Activated naive CD4-positive, alpha-beta T cell treated with anti-CD3 and anti-CD28 coated beads, Interleukin-2, amount 10 ng/mL, durations not matched to agents 7 days and 5 days (primary cell): ENCODE measurements around the gene CT45A9.
A peak's percentile ranks its signal among the peaks of the same experiment; 100 is the strongest.
"Not testable (repeated sequence)": the region's sequence is repeated elsewhere in the genome, so short reads cannot be mapped to it uniquely, and the experiment has no call there.

Source experiments
- CTCF ChIA-PET: fragments of 350-600 bp; sonication (Branson Sonifier 250); formaldehyde crosslinking; loops from one replicate; lab custom pipeline; 2021; ENCODE audit warnings: antibody characterized with exemption; lab: Charles Lee
- DNase-seq: peaks from one replicate; pipeline ENCODE4 v3.0.0-alpha.2; 2020
- H3K27ac Mint-ChIP-seq: one replicate; pipeline ENCODE4 v1.8.0; 2021; ENCODE audit warnings: mild to moderate bottlenecking, moderate library complexity, mixed read lengths
- H3K27me3 Mint-ChIP-seq: one replicate; pipeline ENCODE4 v1.8.0; 2021; ENCODE audit warnings: mild to moderate bottlenecking, mixed read lengths
- H3K36me3 Mint-ChIP-seq: one replicate; pipeline ENCODE4 v1.8.0; 2021; ENCODE audit warnings: mixed read lengths
- H3K4me1 Mint-ChIP-seq: one replicate; pipeline ENCODE4 v1.8.0; 2021; ENCODE audit warnings: mixed read lengths
- H3K4me3 Mint-ChIP-seq: one replicate; pipeline ENCODE4 v1.8.0; 2021; ENCODE audit warnings: mild to moderate bottlenecking, moderate library complexity, mixed read lengths
- H3K9me3 Mint-ChIP-seq: one replicate; pipeline ENCODE4 v1.8.0; 2021; ENCODE audit warnings: mixed read lengths

CT45A9 gene, protein sequence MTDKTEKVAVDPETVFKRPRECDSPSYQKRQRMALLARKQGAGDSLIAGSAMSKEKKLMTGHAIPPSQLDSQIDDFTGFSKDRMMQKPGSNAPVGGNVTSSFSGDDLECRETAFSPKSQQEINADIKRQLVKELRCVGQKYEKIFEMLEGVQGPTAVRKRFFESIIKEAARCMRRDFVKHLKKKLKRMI

DNA sequence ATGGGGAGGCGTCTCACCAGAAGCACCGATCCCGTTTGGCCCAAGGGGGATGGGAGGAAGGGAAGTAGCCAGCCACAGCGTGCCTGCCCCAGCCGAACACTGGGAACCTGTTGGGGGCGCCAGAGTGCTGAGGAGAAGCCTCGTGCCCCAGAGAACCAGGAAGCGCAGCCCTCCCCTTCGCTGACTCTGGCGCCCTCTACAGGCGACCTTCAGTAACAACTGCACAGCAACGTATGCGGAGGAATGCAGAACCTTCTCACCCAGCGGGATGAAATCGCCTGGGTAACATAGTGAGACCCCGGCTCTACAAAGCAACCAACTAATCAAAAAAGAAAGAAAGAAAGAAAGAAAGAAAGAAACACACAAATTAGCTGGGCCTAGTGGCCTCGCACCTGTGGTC lies at the start of gene CT45A9:
Gene CT45A9 (minus strand): TSS at position 101 of the 400 bp plus-strand sequence. CDS start 3,751 bp downstream, outside the sequence.
- DNase-seq, H3K27ac Mint-ChIP-seq, H3K36me3 Mint-ChIP-seq, H3K27me3 Mint-ChIP-seq, CTCF ChIA-PET, H3K9me3 Mint-ChIP-seq, H3K4me1 Mint-ChIP-seq, H3K4me3 Mint-ChIP-seq: not testable (repeated sequence)

DNA sequence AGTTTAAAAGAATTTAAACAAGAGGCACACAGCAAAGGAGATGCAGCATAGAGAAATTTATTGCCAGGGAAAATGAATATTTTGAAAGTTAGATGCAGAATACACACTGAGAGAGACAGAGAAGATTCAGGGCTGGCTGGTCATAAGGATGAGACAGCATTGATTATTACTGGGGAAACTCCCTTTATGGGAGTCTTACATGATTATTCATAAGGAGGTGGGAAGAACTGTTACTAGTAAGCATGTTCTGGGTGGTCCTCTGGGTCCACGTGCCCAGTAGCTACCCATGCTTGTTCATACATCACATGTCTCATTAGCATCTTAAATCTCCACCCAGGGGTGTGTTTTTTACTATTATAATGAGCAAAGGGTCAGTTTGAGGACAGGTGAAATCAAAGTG lies 48.9 kb upstream of the CT45A9 start:
- DNase-seq, H3K4me3 Mint-ChIP-seq, H3K9me3 Mint-ChIP-seq, H3K4me1 Mint-ChIP-seq, H3K27me3 Mint-ChIP-seq, H3K36me3 Mint-ChIP-seq, H3K27ac Mint-ChIP-seq: not testable (repeated sequence)
- CTCF ChIA-PET = interaction anchor here (1.1 kb wide), 1 partner anchor 11 kb away, joined by 4 read pairs; no protein-coding TSS in a partner anchor

DNA sequence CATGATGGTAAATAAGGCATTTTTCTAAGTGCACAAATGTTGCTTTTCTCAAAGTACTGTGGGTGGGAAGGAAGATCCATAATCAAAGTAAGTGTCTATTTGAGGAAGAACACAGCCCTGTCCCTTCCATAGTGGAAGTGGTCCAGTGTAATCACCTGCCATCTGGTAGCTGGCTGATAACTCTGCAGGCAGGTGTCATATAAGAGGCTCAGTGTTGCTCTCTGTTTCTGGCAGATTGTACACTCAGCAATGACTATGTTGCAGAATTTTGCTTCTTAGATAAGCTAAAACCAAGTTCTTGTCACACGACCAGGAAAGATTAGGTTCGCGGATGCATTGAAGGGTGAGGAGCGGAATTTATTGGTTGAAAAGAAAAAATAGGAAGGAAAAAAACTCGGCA lies 42.8 kb upstream of the CT45A9 start:
- no peak for DNase-seq

DNA sequence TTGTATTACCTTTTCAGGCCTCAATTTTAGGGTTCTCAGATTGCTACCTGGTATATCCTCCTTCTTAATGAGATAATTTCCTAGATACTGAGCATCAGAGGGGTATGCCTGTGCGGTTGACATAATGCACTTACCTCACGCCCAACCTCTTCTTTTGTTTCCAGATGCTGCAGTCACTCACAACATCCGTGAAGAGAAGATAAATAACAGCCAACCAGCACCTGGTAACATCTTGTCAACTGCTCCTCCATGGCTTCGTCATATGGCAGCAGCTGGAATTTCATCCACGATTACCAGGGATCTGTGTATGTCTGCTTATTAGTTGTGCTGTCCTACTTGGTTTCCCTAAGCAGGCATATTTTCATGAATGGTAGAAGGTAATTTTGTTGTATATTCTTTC lies 38.6 kb upstream of the CT45A9 start:
- CTCF ChIA-PET = no interaction called here
- H3K27me3 Mint-ChIP-seq = no peaks in the 10 kb centered on the region

More for the DNA sequence above, 42.8 kb upstream of the CT45A9 start:
- H3K4me3 Mint-ChIP-seq = no peak overlapping the region
- no peak overlapping the region for H3K27ac Mint-ChIP-seq
- H3K9me3 Mint-ChIP-seq = no peaks in the 10 kb centered on the region
- no peaks in the 10 kb centered on the region for H3K27me3 Mint-ChIP-seq
- H3K4me1 Mint-ChIP-seq = no peaks in the 10 kb centered on the region
- CTCF ChIA-PET = no interaction called here
- no peaks in the 10 kb centered on the region for H3K36me3 Mint-ChIP-seq

DNA sequence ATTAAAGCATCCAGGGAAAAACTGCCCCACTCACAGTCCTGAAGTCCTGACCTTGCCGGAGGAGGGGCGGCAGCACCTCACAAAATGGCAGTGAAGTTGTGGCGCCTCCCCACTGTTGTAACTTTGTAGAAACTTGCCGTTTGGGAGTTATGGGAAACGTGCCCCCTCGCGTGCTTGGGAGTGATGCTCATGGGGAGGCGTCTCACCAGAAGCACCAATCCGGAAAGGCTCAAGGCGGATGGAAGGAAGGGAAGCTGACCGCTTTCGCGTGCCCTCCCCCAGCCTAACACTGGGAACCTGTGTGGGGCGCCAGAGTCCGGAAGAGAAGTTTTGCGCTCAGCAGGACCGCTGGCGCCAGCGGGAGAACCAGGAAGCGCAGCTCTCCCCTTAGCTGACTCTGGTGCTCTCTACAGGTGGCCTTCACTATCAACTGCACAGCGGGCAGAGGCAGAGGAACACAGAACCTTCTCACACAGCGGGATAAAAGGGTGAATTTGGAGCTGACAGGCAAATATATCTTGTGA lies 21.7 kb upstream of the CT45A9 start, which contains the start of the genes CT45A10 and SAGE1:
Gene CT45A10 (minus strand): TSS at position 151 of the 524 bp plus-strand sequence. CDS start 8,100 bp downstream, outside the sequence.
Gene SAGE1 (plus strand): TSS at position 423 of the 524 bp plus-strand sequence. CDS start 2,527 bp downstream, outside the sequence.
- CTCF ChIA-PET = no interaction called here
- Mint-ChIP-seq H3K9me3 (no peaks in the 10 kb centered on the region), H3K27ac (no peak within 1 kb of the TSS), H3K36me3 (no peaks in the 10 kb centered on the region), H3K4me1 (no peaks in the 10 kb centered on the region), H3K27me3 (no peaks in the 10 kb centered on the region), H3K4me3 (no peak within 1 kb of the TSS)
- no peak for DNase-seq

More for the DNA sequence above, 38.6 kb upstream of the CT45A9 start:
- Mint-ChIP-seq H3K36me3 (no peaks in the 10 kb centered on the region), H3K4me1 (no peaks in the 10 kb centered on the region), H3K27ac (no peak overlapping the region), H3K9me3 (no peaks in the 10 kb centered on the region), H3K4me3 (no peak overlapping the region)
- no peak for DNase-seq

DNA sequence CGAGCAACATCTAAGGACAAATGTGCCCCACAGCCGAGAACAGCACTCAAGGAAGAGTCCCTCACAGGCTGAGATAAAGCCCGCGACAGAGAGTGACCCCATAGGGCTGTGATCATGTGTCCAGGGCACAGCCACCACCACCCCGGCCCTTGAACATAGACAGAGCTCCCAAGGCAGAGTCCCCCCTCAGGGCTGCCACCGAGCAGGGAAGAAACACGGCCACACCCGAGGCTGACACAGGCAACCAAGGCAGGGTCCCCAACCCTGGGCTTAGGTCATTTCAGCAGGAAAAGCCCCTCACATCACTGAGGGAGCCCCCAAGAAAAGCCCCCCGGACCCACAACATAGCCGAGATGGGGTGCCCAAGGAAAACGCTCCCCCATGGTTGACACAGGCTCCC lies 21.2 kb upstream of the CT45A9 start:
- Mint-ChIP-seq H3K36me3 (no peaks in the 10 kb centered on the region), H3K4me1 (no peaks in the 10 kb centered on the region), H3K9me3 (no peaks in the 10 kb centered on the region), H3K4me3 (no peak overlapping the region), H3K27me3 (no peaks in the 10 kb centered on the region), H3K27ac (no peak overlapping the region)
- no peak for DNase-seq
- CTCF ChIA-PET = no interaction called here

DNA sequence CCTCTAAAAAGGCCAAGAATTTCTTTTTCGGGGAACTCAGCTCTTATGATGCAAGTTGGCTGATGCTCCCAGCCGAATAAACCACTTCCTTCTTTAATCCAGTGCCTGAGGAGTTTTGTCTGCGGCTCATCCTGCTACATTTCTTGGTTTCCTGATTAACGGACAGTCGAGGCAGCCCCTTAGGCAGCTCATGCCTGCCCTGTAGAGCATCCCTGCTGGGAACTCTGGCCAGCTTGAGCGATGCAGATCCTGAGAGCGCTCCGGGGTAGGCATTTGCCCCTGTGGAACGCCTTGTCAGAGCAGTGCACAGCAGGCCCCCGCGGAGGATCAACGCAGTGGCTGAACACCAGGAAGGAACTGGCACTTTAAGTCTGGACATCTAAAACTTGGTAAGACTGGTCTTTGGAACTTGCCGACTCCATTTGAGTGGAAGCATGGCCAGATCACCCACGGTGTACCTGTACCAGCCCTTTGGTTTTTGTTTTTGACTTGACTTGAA lies 18.5 kb upstream of the CT45A9 start:
- H3K9me3 Mint-ChIP-seq = no peaks in the 10 kb centered on the region
- CTCF ChIA-PET = no interaction called here
- DNase-seq = no peak
- no peaks in the 10 kb centered on the region for H3K4me1 Mint-ChIP-seq
- H3K4me3 Mint-ChIP-seq = no peak overlapping the region
- H3K27me3 Mint-ChIP-seq = no peaks in the 10 kb centered on the region
- H3K36me3 Mint-ChIP-seq = no peaks in the 10 kb centered on the region
- H3K27ac Mint-ChIP-seq = no peak overlapping the region

DNA sequence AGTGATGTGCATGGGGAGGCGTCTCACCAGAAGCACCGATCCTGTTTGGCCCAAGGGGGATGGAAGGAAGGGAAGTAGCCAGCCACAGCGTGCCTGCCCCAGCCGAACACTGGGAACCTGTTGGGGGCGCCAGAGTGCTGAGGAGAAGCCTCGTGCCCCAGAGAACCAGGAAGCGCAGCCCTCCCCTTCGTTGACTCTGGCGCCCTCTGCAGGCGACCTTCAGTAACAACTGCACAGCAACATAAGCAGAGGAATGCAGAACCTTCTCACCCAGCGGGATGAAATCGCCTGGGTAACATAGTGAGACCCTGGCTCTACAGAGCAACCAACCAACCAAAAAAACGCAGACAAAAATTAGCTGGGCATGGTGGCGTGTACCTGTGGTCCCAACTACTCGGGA lies 17.4 kb upstream of the CT45A9 start:
- H3K4me1 Mint-ChIP-seq = not testable (repeated sequence)

DNA sequence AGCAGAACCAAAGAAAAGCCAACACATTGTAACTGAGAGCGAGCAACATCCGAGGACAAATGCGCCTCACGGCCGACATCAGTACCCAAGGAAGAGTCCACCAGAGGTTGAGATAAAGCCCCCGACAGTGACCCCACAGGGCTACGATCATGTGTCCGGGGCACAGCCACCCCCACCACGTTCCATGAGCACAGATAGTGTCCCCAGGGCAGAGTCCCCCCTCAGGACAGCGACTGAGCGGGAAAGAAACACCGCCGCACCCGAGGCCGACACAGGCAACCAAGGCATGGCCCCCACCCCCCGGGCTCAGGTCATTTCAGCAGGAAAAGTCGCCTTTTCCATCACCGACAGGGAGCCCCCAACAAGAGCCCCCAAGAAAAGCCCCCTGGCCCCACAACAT lies 16.6 kb upstream of the CT45A9 start:
- CTCF ChIA-PET, H3K27me3 Mint-ChIP-seq, H3K36me3 Mint-ChIP-seq, H3K4me3 Mint-ChIP-seq, H3K4me1 Mint-ChIP-seq, H3K27ac Mint-ChIP-seq, DNase-seq, H3K9me3 Mint-ChIP-seq: not testable (repeated sequence)

More for the DNA sequence above, 17.4 kb upstream of the CT45A9 start:
- H3K27ac Mint-ChIP-seq, CTCF ChIA-PET, H3K4me3 Mint-ChIP-seq, H3K27me3 Mint-ChIP-seq, H3K36me3 Mint-ChIP-seq, H3K9me3 Mint-ChIP-seq: not testable (repeated sequence)
- peak; percentile 44 for DNase-seq

DNA sequence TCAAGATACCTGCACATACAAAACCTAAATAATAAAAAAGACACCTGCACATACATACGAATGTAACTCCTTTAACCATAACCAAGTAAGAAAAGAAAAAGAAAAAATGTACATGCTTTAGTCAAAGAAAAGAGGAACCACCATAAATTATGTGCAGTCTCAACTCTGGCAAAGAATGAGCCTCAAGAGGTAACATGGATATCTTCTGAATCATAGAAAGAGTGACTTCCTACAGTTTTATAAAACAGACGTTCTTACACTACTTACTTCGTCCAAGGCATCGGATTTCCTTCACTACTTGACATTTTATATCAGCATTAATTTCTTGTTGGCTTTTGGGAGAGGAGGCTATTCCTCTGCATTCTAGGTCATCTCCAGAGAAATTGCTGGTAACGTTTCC lies 11.1 kb upstream of the CT45A9 start:
- H3K27ac Mint-ChIP-seq, CTCF ChIA-PET, DNase-seq: not testable (repeated sequence)

DNA sequence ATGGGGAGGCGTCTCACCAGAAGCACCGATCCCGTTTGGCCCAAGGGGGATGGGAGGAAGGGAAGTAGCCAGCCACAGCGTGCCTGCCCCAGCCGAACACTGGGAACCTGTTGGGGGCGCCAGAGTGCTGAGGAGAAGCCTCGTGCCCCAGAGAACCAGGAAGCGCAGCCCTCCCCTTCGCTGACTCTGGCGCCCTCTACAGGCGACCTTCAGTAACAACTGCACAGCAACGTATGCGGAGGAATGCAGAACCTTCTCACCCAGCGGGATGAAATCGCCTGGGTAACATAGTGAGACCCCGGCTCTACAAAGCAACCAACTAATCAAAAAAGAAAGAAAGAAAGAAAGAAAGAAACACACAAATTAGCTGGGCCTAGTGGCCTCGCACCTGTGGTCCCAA lies 17.2 kb downstream of the CT45A9 start, which contains the start of gene CT45A8:
Gene CT45A8 (minus strand): TSS at position 101 of the 400 bp plus-strand sequence. CDS start 3,755 bp downstream, outside the sequence.
- H3K27me3 Mint-ChIP-seq, H3K4me1 Mint-ChIP-seq, H3K9me3 Mint-ChIP-seq, H3K36me3 Mint-ChIP-seq, DNase-seq, CTCF ChIA-PET, H3K4me3 Mint-ChIP-seq, H3K27ac Mint-ChIP-seq: not testable (repeated sequence)

More for the DNA sequence above, 11.1 kb upstream of the CT45A9 start:
- H3K4me3 Mint-ChIP-seq, H3K36me3 Mint-ChIP-seq, H3K9me3 Mint-ChIP-seq, H3K4me1 Mint-ChIP-seq, H3K27me3 Mint-ChIP-seq: not testable (repeated sequence)

DNA sequence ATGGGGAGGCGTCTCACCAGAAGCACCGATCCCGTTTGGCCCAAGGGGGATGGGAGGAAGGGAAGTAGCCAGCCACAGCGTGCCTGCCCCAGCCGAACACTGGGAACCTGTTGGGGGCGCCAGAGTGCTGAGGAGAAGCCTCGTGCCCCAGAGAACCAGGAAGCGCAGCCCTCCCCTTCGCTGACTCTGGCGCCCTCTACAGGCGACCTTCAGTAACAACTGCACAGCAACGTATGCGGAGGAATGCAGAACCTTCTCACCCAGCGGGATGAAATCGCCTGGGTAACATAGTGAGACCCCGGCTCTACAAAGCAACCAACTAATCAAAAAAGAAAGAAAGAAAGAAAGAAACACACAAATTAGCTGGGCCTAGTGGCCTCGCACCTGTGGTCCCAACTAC lies 34.4 kb downstream of the CT45A9 start, which contains the start of gene CT45A7:
Gene CT45A7 (minus strand): TSS at position 101 of the 400 bp plus-strand sequence. CDS start 3,747 bp downstream, outside the sequence.
- H3K27me3 Mint-ChIP-seq, DNase-seq, CTCF ChIA-PET, H3K4me3 Mint-ChIP-seq, H3K27ac Mint-ChIP-seq, H3K9me3 Mint-ChIP-seq, H3K4me1 Mint-ChIP-seq, H3K36me3 Mint-ChIP-seq: not testable (repeated sequence)

DNA sequence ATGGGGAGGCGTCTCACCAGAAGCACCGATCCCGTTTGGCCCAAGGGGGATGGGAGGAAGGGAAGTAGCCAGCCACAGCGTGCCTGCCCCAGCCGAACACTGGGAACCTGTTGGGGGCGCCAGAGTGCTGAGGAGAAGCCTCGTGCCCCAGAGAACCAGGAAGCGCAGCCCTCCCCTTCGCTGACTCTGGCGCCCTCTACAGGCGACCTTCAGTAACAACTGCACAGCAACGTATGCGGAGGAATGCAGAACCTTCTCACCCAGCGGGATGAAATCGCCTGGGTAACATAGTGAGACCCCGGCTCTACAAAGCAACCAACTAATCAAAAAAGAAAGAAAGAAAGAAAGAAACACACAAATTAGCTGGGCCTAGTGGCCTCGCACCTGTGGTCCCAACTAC lies 51.7 kb downstream of the CT45A9 start, which contains the start of gene CT45A2:
Gene CT45A2 (minus strand): TSS at position 101 of the 400 bp plus-strand sequence. CDS start 3,747 bp downstream, outside the sequence.
- DNase-seq, H3K4me3 Mint-ChIP-seq, H3K27me3 Mint-ChIP-seq: not testable (repeated sequence)

More for the DNA sequence above, 51.7 kb downstream of the CT45A9 start, which contains the start of gene CT45A2:
- H3K27ac Mint-ChIP-seq, H3K9me3 Mint-ChIP-seq, CTCF ChIA-PET, H3K4me1 Mint-ChIP-seq, H3K36me3 Mint-ChIP-seq: not testable (repeated sequence)
